ENCODE results near the gene CUL7. TPM values are rescaled to one million over a fixed set of nuclear protein-coding genes. Genes with fewer than 3 reads are reported as not detected.
A peak's percentile ranks its signal among the peaks of the same experiment; 100 is the strongest.
"Not testable (repeated sequence)": the region's sequence is repeated elsewhere in the genome, so short reads cannot be mapped to it uniquely, and the experiment has no call there.

CUL7 gene
- total RNA-seq = 9.6 TPM
- long read RNA-seq, full-length matches to known transcripts = 5 of 22 reads
- long read RNA-seq, partial matches to known transcripts = 10 of 22 reads
- long read RNA-seq, other reads (novel, unspliced or antisense) = 7 of 22 reads

DNA sequence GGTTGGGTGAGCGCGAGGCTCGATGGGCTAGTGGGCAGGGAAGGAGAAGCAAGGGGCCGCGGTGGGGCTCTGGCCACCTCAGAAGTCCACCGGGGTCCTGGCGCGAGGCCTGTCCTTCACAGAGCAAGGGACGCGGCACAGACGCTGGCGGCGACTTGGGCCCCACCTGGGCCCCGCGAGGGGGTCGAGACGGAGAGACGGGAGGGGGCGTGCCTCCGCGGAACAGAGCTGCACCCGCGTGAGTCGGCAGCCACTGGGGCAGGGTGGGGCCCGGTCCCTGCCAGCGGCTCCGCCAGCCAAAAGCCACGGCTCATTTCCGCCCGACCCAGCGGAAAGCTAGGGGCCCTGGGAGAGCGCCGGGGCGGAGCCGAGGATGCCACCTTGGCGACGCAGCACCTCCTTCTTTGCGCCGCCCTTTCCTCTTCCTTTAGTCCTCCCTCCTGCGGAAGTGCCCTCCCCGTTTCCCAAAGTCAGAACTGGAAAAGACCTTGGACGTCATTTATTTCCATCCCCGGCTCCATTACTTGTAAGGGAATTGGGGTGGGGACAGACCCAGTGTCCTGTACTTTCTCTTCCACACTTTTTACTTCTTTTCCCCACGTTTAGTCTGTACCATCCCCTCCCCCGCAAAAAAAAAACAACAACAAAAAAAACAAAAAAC lies at the start of gene CUL7:
Gene CUL7 (minus strand): TSS at position 307 of the 661 bp plus-strand sequence. CDS start 1,063 bp downstream, outside the sequence.
- DNase-seq (peak; percentile 95), ATAC-seq (peak; percentile 95)
- intact Hi-C loops (cut with micrococcal nuclease) = no loop called here

DNA sequence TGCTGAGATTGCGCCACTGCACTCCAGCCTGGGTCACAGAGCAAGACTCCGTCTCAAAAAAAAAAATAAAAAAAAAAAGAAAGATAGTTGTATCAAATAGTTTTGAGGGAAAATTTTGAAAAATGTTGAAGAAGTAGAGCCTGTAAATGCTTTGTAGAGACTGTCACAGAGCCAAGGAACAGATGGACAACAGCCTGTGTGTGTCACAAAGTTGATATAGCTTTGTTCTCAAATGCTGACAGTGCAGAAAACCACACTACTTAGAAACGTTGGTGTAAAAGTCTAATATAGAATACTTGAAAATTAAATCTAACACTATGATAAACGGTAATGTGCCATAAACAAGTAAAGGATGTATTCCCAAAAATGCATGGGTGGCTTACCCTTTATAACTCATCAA lies 47.8 kb upstream of the CUL7 start:
- ATAC-seq (no peak), DNase-seq (no peak)
- intact Hi-C loops (cut with micrococcal nuclease) = no loop called here

DNA sequence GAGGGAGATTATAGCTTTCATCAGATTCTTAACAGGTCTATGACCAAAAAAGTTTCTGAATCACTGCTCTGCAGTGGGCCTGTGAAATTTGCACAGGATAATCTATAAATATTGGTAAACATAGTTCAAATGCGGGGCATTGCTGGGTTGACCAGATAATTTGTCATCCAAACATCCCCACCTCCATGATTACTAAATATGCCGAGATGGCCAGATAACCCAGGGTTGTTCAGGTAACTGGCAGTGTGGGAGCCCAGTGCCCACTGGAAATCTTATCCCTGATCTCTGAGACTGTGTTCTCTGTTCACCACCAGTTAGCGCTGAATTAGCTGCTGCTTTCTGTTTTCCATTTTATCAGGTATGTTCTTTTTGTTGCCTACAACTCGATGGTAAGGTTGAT lies 43.9 kb upstream of the CUL7 start:
- DNase-seq (no peak), ATAC-seq (no peak)
- intact Hi-C loops (cut with micrococcal nuclease) = no loop called here

DNA sequence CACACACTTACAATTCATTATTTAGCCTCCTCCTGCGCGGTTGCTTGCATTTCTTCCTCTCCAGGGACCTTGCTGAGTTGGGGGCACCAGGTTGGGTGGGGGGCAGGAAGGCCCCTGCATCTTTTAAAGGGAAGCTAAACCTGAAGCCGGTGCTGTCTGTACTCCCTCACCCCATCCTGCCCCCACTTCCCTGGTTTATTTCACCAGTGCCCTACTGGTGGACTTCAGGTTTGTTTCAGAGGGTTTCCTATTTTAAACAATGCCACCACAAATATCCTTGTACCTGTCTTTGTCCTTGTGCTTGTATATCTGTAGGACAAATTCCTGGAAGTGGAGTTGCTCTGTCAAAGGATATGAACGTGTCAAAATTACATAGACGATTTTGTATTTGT lies 43.4 kb upstream of the CUL7 start:
- intact Hi-C loops (cut with micrococcal nuclease) = no loop called here
- DNase-seq (no peak), ATAC-seq (no peak)

DNA sequence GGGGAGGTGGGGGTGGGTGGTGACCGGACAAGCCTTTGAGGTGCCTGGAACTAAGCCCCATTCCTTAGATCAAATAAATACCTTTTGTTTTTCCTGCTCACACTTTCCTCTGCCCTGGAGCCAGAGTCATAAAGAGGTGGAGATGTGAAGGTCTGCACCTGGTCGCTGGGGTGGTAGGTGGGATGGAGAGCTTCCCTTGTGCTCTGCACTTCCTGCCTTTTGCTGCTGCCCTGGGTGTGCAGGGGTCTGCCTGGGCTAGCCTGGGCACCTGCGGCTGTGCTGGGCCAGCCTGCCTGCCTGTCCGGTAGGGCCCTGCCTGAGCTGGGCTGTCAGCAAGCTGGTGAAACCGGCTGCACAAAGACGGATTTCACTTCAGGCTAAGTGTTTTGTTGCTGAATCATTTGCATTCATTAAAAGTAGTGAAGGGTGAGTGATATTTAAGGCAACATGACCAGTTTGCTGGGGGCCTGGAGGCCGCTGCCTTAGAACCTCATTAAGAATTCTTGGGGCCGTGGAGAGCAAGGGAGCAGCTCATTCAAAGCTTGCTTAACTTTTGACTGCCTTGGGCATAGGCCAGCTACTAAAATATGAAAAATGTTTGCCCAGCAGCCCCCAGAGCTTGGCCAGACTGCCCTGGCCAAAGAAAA lies 42.9 kb upstream of the CUL7 start:
- DNase-seq (no peak), ATAC-seq (peak; percentile 24)
- intact Hi-C loops (cut with micrococcal nuclease) = no loop called here

DNA sequence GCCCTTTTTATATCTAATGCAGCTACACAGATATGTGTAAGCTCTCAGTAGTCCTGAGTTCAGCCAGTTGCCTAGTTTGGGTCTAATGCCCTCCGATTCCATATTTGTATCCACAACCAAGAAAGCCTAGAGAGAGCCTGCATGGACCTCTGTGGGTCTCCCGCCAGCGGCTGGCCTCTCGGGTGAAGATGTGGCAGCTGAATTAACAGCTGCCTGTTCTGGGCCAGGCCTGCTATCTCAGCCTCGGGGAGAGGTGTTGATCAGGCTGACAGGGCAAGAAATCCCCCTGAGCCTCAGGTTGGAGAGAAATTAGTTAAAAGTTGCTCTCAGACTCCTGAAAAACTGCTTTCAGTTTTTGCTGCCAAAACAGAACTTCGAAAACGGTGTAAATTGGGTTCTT lies 42.3 kb upstream of the CUL7 start:
- intact Hi-C loops (cut with micrococcal nuclease) = no loop called here
- ATAC-seq (no peak), DNase-seq (no peak)

DNA sequence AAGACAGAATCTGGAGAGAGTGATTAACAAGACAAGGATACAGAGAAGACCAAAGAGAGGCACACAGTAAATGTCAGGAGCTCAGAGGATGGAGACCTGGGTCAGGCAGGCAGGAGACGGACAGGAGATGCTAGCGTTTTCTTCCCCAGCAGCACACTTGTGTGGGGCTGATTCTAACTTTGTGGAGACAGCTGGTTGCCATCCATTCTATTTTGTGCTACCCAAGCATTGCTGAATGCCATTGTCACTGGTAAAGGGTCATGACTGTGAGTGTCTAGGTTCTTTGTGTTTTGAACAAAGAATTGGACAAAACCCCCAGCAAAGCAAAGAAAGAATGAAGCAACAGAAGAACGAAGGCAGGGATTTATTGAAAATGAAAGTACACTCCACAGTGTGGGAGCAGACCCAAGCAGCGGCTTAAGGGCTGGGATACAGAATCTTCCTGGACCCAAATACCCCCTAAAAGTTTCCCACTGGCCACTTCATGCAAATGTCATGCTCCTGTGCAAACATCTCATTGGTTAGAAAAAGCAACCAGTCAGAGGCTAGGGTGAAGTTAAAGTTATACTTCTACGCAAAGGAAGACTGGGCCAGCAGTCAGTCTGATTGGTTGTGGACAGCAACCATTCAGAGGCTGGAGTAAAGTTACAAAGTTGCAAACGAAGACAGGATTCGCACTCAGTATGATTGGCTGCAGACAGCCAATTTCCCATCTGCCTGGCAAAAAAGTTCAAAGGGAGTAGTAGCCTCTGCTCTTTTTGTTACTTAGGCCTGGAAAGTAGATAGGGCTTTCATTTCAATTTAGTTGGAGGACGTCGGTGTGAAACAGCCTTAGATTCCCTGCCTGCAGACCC lies 40.0 kb upstream of the CUL7 start:
- DNase-seq (no peak), ATAC-seq (peak; percentile 81)
- intact Hi-C loops (cut with micrococcal nuclease) = no loop called here

DNA sequence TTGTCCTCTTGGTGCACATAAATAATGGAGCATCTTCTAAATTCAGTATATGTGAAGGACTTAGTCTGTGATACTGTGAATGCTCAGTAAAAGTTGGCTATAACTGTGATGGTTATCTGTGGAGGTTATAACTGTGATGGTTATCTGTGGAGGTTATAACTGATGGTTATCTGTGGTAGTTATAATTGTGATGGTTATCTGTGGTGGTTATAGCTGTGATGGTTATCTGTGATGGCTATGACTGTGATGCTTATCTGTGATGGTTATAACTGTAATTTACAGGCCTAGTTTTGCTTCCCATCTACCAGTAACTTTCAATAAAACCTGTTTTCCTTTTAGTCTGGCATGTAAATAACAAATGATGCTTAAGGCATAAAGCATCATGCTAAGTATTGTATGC lies 39.0 kb upstream of the CUL7 start:
- DNase-seq = no peak
- ATAC-seq = no peak
- intact Hi-C loops (cut with micrococcal nuclease) = no loop called here

DNA sequence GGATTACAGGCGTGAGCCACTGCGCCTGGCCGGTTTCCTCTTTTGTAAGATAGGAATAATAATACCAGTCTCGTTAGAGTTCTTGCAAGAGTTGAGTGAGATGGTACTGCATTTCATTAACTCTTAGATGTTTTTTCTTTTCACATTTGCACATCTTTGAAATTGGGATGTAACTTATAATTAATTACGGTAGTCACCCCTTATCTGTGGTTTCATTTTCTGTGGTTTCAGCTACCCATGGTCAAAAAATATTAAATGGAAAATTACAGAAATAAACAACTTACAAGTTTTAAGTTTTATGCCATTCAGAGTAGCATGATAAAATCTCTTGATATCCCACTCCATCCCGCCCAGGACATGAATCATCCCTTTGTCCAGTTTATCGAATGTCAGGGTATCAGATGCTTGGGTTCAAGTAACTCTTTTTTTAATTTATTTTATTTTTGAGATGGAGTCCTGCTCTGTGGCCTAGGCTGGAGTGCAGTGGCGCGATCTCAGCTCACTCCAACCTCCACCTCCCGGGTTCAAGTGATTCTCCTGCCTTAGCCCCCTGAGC lies 37.9 kb upstream of the CUL7 start:
- intact Hi-C loops (cut with micrococcal nuclease) = no loop called here
- no peak for ATAC-seq

DNA sequence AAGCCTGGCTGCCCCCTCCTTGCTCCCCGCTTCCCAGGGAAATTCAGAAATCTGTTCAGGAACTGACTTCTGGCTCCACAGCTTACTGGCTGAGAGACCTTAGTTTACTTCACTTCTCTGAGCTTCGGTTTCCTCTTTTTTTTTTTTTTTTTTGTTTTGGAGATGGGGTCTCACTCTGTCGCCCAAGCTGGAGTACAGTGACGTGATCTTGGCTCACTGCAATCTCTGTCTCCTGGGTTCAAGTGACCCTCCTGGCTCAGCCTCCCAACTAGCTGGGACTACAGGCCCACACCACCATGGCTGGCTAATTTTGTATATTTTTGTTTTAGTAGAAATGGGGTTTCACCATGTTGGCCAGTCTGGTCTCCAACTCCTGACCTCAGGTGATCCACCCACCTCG lies 37.4 kb upstream of the CUL7 start:
- ATAC-seq = no peak
- intact Hi-C loops (cut with micrococcal nuclease) = no loop called here
- no peak for DNase-seq

More for the DNA sequence above, 37.9 kb upstream of the CUL7 start:
- DNase-seq = no peak

DNA sequence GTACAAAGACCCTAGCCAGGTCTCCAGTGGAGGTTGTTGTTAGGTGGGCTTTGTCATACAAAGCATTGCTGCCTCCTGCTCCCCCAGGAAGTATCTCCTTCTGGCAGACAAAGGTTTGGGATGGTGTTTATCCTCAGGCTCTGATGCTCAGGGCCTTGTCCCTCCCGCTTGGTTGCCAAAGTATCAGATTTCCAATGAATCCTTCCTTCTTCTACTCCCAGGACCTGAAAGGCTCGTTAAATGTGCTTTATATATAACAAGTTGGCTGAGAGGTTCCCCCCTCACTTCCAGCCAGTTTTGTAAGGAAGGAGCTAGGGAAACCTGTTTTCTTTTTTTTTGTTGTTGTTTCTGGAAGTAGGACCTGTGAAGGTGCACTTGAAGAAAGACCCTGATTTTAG lies 36.9 kb upstream of the CUL7 start:
- intact Hi-C loops (cut with micrococcal nuclease) = no loop called here
- ATAC-seq = no peak
- no peak for DNase-seq

DNA sequence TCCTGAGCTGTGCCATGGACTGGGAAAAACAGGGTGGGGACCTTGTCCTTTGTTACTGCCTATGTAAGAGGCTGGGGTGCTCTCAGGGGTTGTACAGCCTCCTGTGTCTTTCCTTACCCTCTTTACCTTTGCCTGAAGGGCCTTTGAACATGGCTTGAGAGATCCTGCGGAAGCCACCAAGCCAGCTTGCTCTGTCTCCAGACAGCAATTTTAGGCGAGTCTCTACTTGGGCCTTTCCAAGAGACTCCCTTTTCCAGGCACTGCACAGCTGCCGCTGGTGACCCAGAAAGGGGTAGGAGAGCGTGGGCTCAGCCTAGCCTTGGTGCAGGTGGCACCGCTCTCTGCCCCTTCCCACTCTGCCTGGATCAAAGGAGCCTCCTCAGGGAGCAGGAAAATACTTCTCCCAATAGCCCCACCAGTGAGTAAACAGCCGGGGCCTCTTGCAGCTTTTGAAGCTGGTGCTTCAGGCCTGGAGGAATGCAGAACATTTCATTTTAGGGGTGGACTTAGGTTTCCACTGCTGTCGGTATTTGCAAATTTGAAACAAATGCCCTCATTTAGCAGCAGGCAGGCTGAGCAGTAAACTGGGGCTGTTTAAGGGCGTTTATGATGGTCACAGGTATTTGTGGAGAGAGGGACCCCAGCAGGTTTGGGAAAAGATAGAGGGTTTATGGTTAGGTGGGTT lies 36.4 kb upstream of the CUL7 start:
- intact Hi-C loops (cut with micrococcal nuclease) = no loop called here
- ATAC-seq = no peak
- DNase-seq = no peak

DNA sequence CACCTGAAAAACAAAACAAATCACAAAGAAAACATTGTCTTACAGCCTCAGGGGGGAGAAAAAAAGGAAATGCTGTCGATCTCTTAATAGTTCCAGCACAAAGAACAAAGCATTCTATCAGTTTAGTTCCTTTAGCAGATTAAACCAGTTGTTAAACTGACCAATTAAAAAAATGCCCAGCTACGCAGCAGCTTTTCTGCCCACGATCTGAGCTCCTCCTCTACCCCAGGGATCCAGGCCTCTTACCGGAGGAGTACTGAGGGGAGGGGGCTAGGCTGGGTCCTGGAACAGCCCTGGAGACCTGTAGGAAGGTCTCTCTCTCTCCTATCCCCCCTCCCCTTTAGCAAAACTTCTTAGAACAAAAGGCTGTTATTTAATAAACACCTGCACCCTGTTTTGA lies 35.8 kb upstream of the CUL7 start:
- ATAC-seq (no peak), DNase-seq (no peak)
- intact Hi-C loops (cut with micrococcal nuclease) = no loop called here

DNA sequence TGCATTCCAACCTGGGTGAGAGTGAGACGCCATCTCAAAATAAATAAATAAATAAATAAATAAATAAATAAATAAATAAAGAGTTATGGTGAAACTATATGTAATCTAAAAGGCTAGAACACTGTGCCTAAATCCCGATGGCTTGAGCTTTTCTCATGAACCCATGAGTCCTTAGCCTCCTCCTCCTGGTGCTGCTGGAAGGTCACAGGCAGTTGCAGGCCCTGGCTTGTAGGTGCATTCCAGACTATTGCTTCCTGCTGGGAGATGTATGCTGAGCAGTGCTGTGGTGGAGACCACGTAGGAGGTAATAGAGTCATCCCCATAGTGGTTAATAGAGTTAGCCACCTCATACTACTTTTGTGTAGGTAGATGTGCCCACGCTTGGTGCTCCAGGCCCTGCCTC lies 35.0 kb upstream of the CUL7 start:
- intact Hi-C loops (cut with micrococcal nuclease) = no loop called here
- no peak for DNase-seq
- ATAC-seq = no peak

DNA sequence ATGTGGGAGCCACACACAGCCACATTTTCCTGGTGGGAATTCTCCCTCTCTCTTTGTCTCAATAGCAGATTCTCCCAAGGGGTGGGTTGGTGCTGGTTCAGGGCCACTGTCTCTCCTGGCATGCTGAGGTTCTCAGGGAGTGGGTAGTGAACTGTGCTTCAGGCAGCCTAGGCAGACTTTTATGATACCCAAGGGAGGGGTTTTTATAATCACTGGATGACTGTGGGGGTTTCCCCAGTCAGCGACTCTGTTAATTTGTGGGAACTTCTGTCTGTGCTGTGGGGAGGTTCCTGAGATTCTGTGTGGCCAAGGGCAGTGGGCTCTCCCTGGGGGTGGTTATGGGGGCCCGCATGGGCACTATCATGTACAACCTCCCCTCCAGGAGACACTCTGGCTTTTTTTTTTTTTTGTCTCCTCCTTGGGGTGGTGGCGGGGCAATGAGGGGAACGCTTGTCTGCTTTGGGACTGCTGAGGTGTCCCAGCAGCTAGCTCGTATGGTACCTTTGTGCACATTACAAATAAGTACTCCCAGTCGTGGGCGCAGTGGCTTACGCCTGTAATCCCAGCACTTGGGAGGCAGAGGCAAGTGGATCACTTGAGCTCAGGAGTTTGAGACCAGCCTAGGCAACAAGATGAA lies 32.5 kb upstream of the CUL7 start:
- no peak for DNase-seq
- no peak for ATAC-seq
- intact Hi-C loops (cut with micrococcal nuclease) = no loop called here

DNA sequence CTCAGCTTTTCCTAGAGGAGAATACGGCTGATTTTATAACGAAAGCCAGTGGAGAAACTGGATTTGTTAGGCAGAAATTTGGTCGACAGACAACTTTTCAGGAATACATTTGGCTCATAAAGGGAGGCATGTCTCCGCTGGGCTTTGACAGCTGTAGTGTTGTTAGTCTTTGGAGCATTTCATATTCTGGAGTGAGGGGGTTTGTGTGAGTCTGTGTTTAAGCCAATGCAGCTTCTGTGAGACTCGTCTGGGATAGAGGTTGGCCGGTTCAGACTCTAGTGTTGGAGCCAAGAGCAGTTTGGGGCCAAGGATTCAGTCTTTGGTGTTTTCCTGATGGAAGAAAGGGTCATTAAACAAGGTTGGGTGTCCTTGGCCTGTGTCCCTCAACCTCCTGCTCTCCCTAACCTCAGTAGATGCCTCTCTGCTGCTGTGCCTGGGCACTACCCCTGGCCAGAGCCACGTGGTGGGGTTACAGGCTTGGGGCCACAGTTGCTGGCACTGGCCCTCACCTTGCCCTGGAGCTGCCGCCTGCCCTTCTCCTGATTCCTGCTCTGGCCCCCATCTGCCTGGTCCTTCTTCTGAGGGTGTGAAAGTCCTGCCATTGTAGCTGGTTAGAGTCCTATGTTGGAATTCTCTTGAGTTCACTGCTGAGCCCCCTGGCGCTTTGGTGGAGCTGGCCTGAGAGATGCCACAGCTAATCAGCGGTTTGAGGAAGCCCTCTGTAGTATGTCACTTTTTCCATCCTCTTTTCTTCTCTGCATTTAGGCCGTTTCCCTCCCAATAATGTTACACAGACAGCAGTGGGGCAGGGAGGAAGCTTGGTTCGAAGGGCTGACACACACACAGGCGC lies 29.4 kb upstream of the CUL7 start:
- ATAC-seq (no peak), DNase-seq (no peak)
- intact Hi-C loops (cut with micrococcal nuclease) = no loop called here

DNA sequence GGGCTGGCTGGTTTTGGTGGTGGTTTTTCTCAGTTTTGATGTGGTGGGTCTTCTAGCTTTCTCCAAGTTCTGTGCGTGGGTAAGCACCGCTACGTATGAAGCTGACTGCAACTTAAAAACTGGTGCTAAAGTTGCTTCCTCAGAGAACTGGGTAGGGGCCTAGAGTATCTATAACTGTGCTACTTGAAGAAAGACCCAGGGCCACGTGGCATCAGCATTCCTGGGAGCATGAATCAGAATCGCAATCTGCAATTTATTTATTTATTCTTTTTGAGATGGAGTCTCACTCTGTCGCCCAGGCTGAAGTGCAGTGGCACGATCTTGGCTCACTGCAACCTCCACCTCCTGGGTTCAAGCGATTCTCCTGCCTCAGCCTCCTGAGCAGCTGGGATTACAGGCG lies 28.3 kb upstream of the CUL7 start:
- DNase-seq; intact Hi-C loops (cut with micrococcal nuclease); ATAC-seq: not testable (repeated sequence)

DNA sequence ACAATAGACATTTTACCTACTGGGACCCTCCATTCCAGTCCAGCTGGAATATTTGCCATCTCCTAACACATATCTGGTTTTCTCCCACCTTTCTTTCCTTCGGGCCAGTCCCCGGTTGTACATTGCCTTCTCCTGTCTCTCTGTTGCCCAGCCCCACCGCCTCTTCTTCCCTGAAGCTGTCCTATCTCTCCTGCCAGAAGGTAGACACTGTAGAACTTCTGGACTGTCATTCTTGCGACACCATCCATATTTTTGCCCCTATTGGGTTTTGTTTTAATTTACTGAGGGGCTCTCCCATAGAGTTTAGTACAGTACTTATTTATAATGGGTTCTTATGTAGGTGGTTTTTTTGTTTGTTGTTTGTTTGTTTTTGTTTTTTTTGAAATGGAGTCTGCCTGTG lies 27.4 kb upstream of the CUL7 start:
- ATAC-seq = no peak
- intact Hi-C loops (cut with micrococcal nuclease) = no loop called here
- DNase-seq = no peak
